A549 treated with Mapracorat at 1 μM for 4 hours (cell line): ENCODE measurements around the gene ARHGAP32. TPM values are rescaled to one million over a fixed set of nuclear protein-coding genes. Genes with fewer than 3 reads are reported as not detected.

ENCODE experiments used
- total RNA-seq: library from RNA; stranded (reverse); fragments of 200-300 nt; extraction: Qiagen RNA extraction; gene quantifications from 5 replicates; pipeline ENCODE4 v1.2.3, GENCODE V29; 2022

Gene ARHGAP32
- 2.8 to 5.1 TPM (median 4.0 TPM) in 5 replicates for total RNA-seq

DNA sequence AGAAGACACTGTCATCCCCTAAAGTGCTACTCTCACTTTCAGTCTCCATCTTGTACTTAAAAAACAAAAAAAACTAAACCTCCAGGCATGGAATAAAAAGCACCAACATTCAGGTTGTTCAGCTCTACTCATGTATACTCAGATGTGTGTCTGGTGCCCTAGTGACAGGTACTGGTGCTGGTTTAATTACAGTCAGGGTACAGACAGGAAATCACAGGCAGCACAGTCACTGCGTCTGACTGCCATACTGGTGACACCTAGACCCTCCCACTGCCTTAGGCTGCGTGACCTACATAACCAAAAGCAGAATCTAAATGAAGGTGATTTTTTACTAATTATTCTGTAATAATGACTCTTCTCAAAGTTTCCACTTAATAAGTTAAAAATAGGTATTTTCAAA, at the start of gene ARHGAP32:
ARHGAP32 (minus strand) TSS at position 176 of the 400 bp plus-strand sequence; CDS start at position 49, 127 bp downstream.

DNA sequence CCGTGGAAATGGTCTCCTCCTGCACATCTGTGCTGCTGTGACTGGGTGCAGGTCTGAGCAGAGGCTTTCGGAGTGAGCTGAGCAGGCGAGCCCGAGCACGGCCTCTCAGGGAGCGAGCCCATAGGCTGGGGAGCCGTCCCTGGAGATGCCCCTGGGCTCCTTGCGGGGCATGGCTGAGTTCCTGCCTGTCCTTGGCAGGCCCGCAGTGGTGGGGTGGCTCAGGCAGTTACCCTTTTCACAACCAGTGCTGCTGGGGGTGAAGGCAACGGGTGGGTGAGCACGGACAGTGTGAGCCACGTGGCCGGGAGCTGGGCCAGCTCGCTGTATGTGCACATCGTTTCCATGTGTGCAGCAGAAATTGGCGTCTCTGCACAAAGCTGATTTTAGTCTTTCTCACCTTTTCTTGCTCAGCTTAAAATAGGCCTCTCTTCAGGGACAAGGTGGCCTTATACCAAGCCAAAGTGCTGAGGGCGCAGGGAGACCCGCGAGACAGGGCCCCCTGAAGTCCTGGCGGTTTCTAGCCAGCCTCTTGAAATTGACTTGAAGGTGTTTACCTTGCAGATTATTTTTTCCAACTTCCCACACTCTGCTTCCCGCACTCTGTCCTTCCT, 249.2 kb downstream of the ARHGAP32 start, which contains the start of gene TP53AIP1:
TP53AIP1 (minus strand) TSS at position 55 of the 611 bp plus-strand sequence. CDS start 5,053 bp downstream, outside the sequence.

Other genes starting within 250 kb of the ARHGAP32 start
- gene TP53AIP1, start 249.5 kb downstream of the ARHGAP32 start, total RNA-seq, result 0.09 to 0.51 TPM (median 0.11 TPM) in 3 of 5 replicates, not detected in the others
- not detected in 5 replicates for gene BARX2, start 183.5 kb upstream of the ARHGAP32 start, total RNA-seq